ENCODE results near the gene DCN.
"Not testable (repeated sequence)": the region's sequence is repeated elsewhere in the genome, so short reads cannot be mapped to it uniquely, and the experiment has no call there.

Gene DCN

GRCh38 chr12:91182636-91183455, at the start of gene DCN:
TSS of gene DCN (minus strand) at chr12:91182817. CDS start at chr12:91178552, 4,265 bp downstream.
- DNase-seq (ENCODE audit: low spot score) (no peak), FAIRE-seq (no peak)

GRCh38 chr12:91230841-91231240, 48.2 kb upstream of the DCN start:
- FAIRE-seq (no peak), DNase-seq (ENCODE audit: low spot score) (no peak)

- FAIRE-seq, result no peak
- no peak for DNase-seq (ENCODE audit: low spot score)
Measured at GRCh38 chr12:91226951-91227350, 44.3 kb upstream of the DCN start.

GRCh38 chr12:91225316-91225715, 42.7 kb upstream of the DCN start:
- DNase-seq (ENCODE audit: low spot score) (no peak), FAIRE-seq (no peak)

GRCh38 chr12:91224401-91224800, 41.8 kb upstream of the DCN start:
- DNase-seq (ENCODE audit: low spot score), result no peak
- no peak for FAIRE-seq

- DNase-seq (ENCODE audit: low spot score), result no peak
- no peak for FAIRE-seq
Measured at GRCh38 chr12:91222746-91223145, 40.1 kb upstream of the DCN start.

- DNase-seq (ENCODE audit: low spot score), result no peak
- FAIRE-seq, result no peak
Measured at GRCh38 chr12:91219919-91220318, 37.3 kb upstream of the DCN start.

GRCh38 chr12:91219511-91219910, 36.9 kb upstream of the DCN start:
- DNase-seq (ENCODE audit: low spot score) (peak; percentile 64), FAIRE-seq (no peak)

- FAIRE-seq (no peak), DNase-seq (ENCODE audit: low spot score) (peak; percentile 11)
Measured at GRCh38 chr12:91216871-91217270, 34.3 kb upstream of the DCN start.

GRCh38 chr12:91215940-91216454, 33.4 kb upstream of the DCN start:
- peak; percentile 94 for FAIRE-seq
- DNase-seq (ENCODE audit: low spot score), result peak; percentile 93

- DNase-seq (ENCODE audit: low spot score) (no peak), FAIRE-seq (no peak)
Measured at GRCh38 chr12:91211866-91212265, 29.2 kb upstream of the DCN start.

- FAIRE-seq (no peak), DNase-seq (ENCODE audit: low spot score) (no peak)
Measured at GRCh38 chr12:91210618-91211017, 28.0 kb upstream of the DCN start.

- FAIRE-seq, result no peak
- no peak for DNase-seq (ENCODE audit: low spot score)
Measured at GRCh38 chr12:91210144-91210543, 27.5 kb upstream of the DCN start.

GRCh38 chr12:91207301-91207700, 24.7 kb upstream of the DCN start:
- not testable (repeated sequence) for DNase-seq (ENCODE audit: low spot score)

GRCh38 chr12:91205811-91206210, 23.2 kb upstream of the DCN start:
- FAIRE-seq, result no peak
- no peak for DNase-seq (ENCODE audit: low spot score)

More at GRCh38 chr12:91207301-91207700, 24.7 kb upstream of the DCN start:
- FAIRE-seq, result not testable (repeated sequence)

GRCh38 chr12:91204421-91204820, 21.8 kb upstream of the DCN start:
- FAIRE-seq, result no peak
- DNase-seq (ENCODE audit: low spot score), result no peak

GRCh38 chr12:91203610-91204009, 21.0 kb upstream of the DCN start:
- DNase-seq (ENCODE audit: low spot score), result no peak
- no peak for FAIRE-seq

GRCh38 chr12:91202390-91202789, 19.8 kb upstream of the DCN start:
- DNase-seq (ENCODE audit: low spot score), result no peak
- no peak for FAIRE-seq

- DNase-seq (ENCODE audit: low spot score) (no peak), FAIRE-seq (no peak)
Measured at GRCh38 chr12:91196436-91196835, 13.8 kb upstream of the DCN start.

GRCh38 chr12:91194500-91194899, 11.9 kb upstream of the DCN start:
- DNase-seq (ENCODE audit: low spot score) (no peak), FAIRE-seq (no peak)

GRCh38 chr12:91191513-91192111, 9.0 kb upstream of the DCN start:
- no peak for DNase-seq (ENCODE audit: low spot score)
- FAIRE-seq, result no peak

GRCh38 chr12:91189516-91189915, 6.9 kb upstream of the DCN start:
- FAIRE-seq, result no peak
- no peak for DNase-seq (ENCODE audit: low spot score)

GRCh38 chr12:91188778-91189177, 6.2 kb upstream of the DCN start:
- FAIRE-seq (no peak), DNase-seq (ENCODE audit: low spot score) (no peak)
